ENCODE results near the gene SLC2A4RG. TPM values are rescaled to one million over a fixed set of nuclear protein-coding genes. Genes with fewer than 3 reads are reported as not detected.

Gene SLC2A4RG
- total RNA-seq, 1 donor from 2014 or later: 69.6 TPM

DNA sequence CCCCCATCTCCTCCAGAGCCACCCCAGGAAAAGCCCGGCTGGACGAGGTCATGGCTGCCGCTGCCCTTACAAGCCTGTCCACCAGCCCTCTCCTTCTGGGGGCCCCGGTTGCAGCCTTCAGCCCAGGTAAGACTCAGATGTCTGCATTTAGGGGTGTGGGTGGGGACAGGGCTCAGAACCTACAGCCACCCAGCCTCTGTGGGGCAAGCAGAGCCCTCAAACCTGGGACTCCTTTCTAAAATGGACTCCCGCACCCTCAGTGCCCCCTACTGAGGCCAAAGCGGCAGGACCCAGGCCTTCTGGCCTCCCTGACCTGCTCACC, 1.7 kb downstream of the SLC2A4RG start:
- H3K9me3 Mint-ChIP-seq (ENCODE audit: unreplicated experiment): no peaks in the 10 kb centered on the region
- no peak for DNase-seq (ENCODE audit: low spot score)

DNA sequence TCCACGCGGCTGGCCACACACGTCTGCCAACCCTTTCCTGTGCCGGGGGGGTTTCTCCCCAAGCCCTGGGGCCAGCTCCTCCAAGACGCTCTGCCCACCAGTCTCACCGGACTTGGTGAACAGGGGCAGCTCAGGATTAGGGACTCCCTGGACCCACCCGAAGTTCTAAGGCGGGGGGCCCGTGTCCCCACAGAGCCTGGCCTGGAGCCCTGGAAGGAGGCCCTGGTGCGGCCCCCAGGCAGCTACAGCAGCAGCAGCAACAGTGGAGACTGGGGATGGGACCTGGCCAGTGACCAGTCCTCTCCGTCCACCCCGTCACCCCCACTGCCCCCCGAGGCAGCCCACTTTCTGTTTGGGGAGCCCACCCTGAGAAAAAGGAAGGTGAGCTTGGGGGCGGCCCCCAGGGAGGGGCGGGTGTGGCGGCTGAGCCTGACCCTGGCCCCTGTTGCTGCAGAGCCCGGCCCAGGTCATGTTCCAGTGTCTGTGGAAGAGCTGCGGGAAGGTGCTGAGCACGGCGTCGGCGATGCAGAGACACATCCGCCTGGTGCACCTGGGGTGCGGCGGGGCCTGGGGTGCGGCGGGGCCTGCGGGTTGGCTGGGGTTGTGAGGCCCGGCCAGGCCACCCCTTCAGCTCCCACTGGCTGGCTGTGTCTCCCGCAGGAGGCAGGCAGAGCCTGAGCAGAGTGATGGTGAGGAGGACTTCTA, 2.3 kb downstream of the SLC2A4RG start:
- H3K4me3 Mint-ChIP-seq (ENCODE audit: unreplicated experiment): peak overlapping the region; percentile 62
- H3K4me1 Mint-ChIP-seq (ENCODE audit: unreplicated experiment): no peaks in the 10 kb centered on the region
- no peak for DNase-seq (ENCODE audit: low spot score)
- peaks cover 10% of the 10 kb centered on the region for H3K27me3 Mint-ChIP-seq (ENCODE audit: unreplicated experiment)
- no peak overlapping the region for H3K27ac Mint-ChIP-seq (ENCODE audit: unreplicated experiment)
- peaks cover 14% of the 10 kb centered on the region for H3K36me3 Mint-ChIP-seq (ENCODE audit: low read depth, unreplicated experiment)
- H3K9me3 Mint-ChIP-seq (ENCODE audit: unreplicated experiment): no peaks in the 10 kb centered on the region
- TF ChIP-seq, protein P1, sequence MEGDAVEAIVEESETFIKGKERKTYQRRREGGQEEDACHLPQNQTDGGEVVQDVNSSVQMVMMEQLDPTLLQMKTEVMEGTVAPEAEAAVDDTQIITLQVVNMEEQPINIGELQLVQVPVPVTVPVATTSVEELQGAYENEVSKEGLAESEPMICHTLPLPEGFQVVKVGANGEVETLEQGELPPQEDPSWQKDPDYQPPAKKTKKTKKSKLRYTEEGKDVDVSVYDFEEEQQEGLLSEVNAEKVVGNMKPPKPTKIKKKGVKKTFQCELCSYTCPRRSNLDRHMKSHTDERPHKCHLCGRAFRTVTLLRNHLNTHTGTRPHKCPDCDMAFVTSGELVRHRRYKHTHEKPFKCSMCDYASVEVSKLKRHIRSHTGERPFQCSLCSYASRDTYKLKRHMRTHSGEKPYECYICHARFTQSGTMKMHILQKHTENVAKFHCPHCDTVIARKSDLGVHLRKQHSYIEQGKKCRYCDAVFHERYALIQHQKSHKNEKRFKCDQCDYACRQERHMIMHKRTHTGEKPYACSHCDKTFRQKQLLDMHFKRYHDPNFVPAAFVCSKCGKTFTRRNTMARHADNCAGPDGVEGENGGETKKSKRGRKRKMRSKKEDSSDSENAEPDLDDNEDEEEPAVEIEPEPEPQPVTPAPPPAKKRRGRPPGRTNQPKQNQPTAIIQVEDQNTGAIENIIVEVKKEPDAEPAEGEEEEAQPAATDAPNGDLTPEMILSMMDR (IDR thresholded peaks at IDR 0.05; ENCODE audit: unreplicated experiment): no peak

More for the DNA sequence above, 1.7 kb downstream of the SLC2A4RG start:
- Mint-ChIP-seq H3K4me3 (ENCODE audit: unreplicated experiment) (peak overlapping the region; percentile 62), H3K27ac (ENCODE audit: unreplicated experiment) (no peak overlapping the region), H3K36me3 (ENCODE audit: low read depth, unreplicated experiment) (peaks cover 15% of the 10 kb centered on the region), H3K4me1 (ENCODE audit: unreplicated experiment) (no peaks in the 10 kb centered on the region), H3K27me3 (ENCODE audit: unreplicated experiment) (peaks cover 15% of the 10 kb centered on the region)
- TF ChIP-seq, protein P1 (IDR thresholded peaks at IDR 0.05; ENCODE audit: unreplicated experiment): no peak

DNA sequence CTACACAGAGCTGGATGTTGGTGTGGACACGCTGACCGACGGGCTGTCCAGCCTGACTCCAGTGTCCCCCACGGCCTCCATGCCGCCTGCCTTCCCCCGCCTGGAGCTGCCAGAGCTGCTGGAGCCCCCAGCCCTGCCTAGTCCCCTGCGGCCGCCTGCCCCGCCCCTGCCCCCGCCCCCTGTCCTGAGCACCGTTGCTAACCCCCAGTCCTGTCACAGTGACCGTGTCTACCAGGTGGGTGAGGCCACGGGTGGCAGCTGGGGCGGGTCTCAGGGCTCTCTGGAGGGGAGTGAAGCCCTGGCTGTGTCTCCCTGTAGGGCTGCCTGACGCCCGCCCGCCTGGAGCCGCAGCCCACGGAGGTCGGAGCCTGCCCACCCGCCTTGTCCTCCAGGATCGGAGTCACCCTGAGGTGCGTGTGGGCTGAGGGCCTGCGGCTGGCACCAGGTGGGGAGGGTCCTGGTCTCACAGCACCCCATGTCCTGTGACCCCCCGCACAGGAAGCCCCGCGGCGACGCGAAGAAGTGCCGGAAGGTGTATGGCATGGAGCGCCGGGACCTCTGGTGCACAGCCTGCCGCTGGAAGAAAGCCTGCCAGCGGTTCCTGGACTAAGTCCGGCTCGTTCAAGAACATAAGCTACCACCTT, 2.9 kb downstream of the SLC2A4RG start:
- Mint-ChIP-seq H3K36me3 (ENCODE audit: low read depth, unreplicated experiment) (peaks cover 14% of the 10 kb centered on the region), H3K4me3 (ENCODE audit: unreplicated experiment) (no peak overlapping the region), H3K9me3 (ENCODE audit: unreplicated experiment) (no peaks in the 10 kb centered on the region), H3K4me1 (ENCODE audit: unreplicated experiment) (no peaks in the 10 kb centered on the region), H3K27ac (ENCODE audit: unreplicated experiment) (no peak overlapping the region), H3K27me3 (ENCODE audit: unreplicated experiment) (peaks cover 10% of the 10 kb centered on the region)
- no peak for DNase-seq (ENCODE audit: low spot score)
- TF ChIP-seq, protein P1 (IDR thresholded peaks at IDR 0.05; ENCODE audit: unreplicated experiment): no peak

DNA sequence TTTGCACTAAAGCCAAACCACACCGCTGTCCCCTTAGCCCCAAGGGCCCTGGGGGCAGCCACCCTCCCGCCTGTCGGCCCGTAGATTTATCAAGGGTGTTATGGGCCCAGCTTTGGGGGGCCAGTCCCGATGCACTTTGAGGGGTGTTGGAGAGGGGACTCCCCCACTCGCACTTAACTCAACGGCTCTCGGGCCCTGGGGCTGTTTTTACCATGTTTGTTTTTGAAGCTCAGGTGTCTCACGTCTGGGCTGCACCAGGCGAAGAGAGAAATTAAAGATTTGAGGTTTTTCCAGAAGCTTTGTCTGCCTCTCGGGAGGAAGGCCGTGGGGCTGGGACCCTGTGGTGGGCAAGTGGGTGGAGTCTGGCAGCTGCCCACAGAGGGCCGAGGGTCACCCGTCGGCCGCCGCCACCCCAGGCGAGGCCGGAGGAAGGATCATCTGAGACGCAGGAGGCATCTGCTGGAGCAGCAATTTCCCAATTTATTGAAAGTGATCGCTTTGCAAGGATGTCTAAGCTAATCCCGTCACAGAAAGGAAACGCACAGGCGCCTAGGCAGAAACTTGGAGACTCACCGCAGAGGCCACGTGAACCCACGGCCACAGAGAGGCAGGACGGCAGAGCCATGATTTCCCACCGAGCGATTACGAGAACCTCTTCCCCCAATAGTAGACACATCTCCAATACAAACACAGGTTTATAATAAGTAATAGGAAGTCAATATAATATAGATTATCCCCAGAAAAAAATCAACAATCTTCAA, 3.8 kb downstream of the SLC2A4RG start:
- TF ChIP-seq, protein P1 (IDR thresholded peaks at IDR 0.05; ENCODE audit: unreplicated experiment): no peak
- Mint-ChIP-seq H3K36me3 (ENCODE audit: low read depth, unreplicated experiment) (peaks cover 14% of the 10 kb centered on the region), H3K4me1 (ENCODE audit: unreplicated experiment) (no peaks in the 10 kb centered on the region), H3K9me3 (ENCODE audit: unreplicated experiment) (no peaks in the 10 kb centered on the region), H3K27me3 (ENCODE audit: unreplicated experiment) (peaks cover 10% of the 10 kb centered on the region), H3K4me3 (ENCODE audit: unreplicated experiment) (peak overlapping the region; percentile 78), H3K27ac (ENCODE audit: unreplicated experiment) (no peak overlapping the region)
- DNase-seq (ENCODE audit: low spot score): no peak

Measured in endothelial cell (in vitro differentiated cells).